Hippocampal formation (tissue), 2 donors: ENCODE data around the gene SYT14.
"Not testable (repeated sequence)": the region's sequence is repeated elsewhere in the genome, so short reads cannot be mapped to it uniquely, and the experiment has no call there.

ENCODE experiments used
- DNase-seq, 2 donors: peaks; one replicate each; lab custom pipeline; 2025; lab: John Stamatoyannopoulos, UW

SYT14 gene

GRCh38 chr1:209937996-209938959 is at the start of gene SYT14:
Gene SYT14 (plus strand): TSS chr1:209938217. CDS start chr1:209938265, 48 bp downstream.
- DNase-seq = peak in 1 of 2 donors; percentile 74

GRCh38 chr1:209888291-209889076 is 49.5 kb upstream of the SYT14 start:
- DNase-seq = not testable (repeated sequence)

GRCh38 chr1:209889077-209889418 is 49.0 kb upstream of the SYT14 start:
- no peak for DNase-seq

GRCh38 chr1:209890641-209891330 is 47.2 kb upstream of the SYT14 start:
- DNase-seq = no peak

- no peak for DNase-seq
Observed at GRCh38 chr1:209893751-209894150, 44.3 kb upstream of the SYT14 start.

GRCh38 chr1:209895709-209896108 is 42.3 kb upstream of the SYT14 start:
- no peak for DNase-seq

GRCh38 chr1:209896346-209896745 is 41.7 kb upstream of the SYT14 start:
- no peak for DNase-seq

- DNase-seq = not testable (repeated sequence)
Observed at GRCh38 chr1:209898271-209898670, 39.7 kb upstream of the SYT14 start.

- not testable (repeated sequence) for DNase-seq
Observed at GRCh38 chr1:209898851-209899250, 39.2 kb upstream of the SYT14 start.

- no peak for DNase-seq
Observed at GRCh38 chr1:209899948-209900347, 38.1 kb upstream of the SYT14 start.

- DNase-seq = no peak
Observed at GRCh38 chr1:209900734-209901133, 37.3 kb upstream of the SYT14 start.

GRCh38 chr1:209901211-209901610 is 36.8 kb upstream of the SYT14 start:
- DNase-seq = no peak

GRCh38 chr1:209904774-209905173 is 33.2 kb upstream of the SYT14 start:
- not testable (repeated sequence) for DNase-seq

GRCh38 chr1:209911746-209912145 is 26.3 kb upstream of the SYT14 start:
- no peak for DNase-seq

- no peak for DNase-seq
Observed at GRCh38 chr1:209912306-209912705, 25.7 kb upstream of the SYT14 start.

GRCh38 chr1:209919637-209920036 is 18.4 kb upstream of the SYT14 start:
- DNase-seq = not testable (repeated sequence)

- no peak for DNase-seq
Observed at GRCh38 chr1:209920844-209921243, 17.2 kb upstream of the SYT14 start.

- DNase-seq = no peak
Observed at GRCh38 chr1:209924390-209924789, 13.6 kb upstream of the SYT14 start.

- no peak for DNase-seq
Observed at GRCh38 chr1:209926045-209926444, 12.0 kb upstream of the SYT14 start.

- DNase-seq = no peak
Observed at GRCh38 chr1:209927466-209927865, 10.6 kb upstream of the SYT14 start.

- no peak for DNase-seq
Observed at GRCh38 chr1:209929751-209930150, 8.3 kb upstream of the SYT14 start.

- DNase-seq = no peak
Observed at GRCh38 chr1:209931141-209931540, 6.9 kb upstream of the SYT14 start.
